Measurements from ENCODE around the gene MAD1L1.

- no peak for TF ChIP-seq CTCF (conservative IDR thresholded peaks at IDR 0.05; ENCODE audit: low read depth, low read length)
- TF ChIP-seq EZH2 (IDR thresholded peaks at IDR 0.05; ENCODE audit: borderline replicate concordance, low read depth, low read length, poor library complexity, severe bottlenecking): no peak
Measured at GRCh38 chr7:2000153-2000687, 232.5 kb downstream of the MAD1L1 start.
